Gastroesophageal sphincter (tissue), 3 donors: ENCODE measurements around the gene PPP2R5E.

ENCODE experiments used
- EP300 ChIP-seq: sonication (generic); formaldehyde crosslinking; IDR thresholded peaks from one replicate; pipeline ENCODE4 v1.6.1; 2017; ENCODE audit warnings: antibody characterized with exemption, mild to moderate bottlenecking
- POLR2AphosphoS5 ChIP-seq: sonication (generic); formaldehyde crosslinking; IDR thresholded peaks from one replicate; pipeline ENCODE4 v1.6.1; 2017; ENCODE audit warnings: antibody characterized with exemption
- TF ChIP-seq, protein P1 (sequence below), 4 experiments: fragments of 200-600 bp in 2 of 4; fragments of 450-650 bp in 2 of 4; sonication (generic) in 1 of 4; IDR thresholded peaks; one replicate each; pipeline ENCODE4 v1.5.1; 2017 to 2019; ENCODE audit warnings: antibody characterized with exemption in 4 of 4, mild to moderate bottlenecking in 2 of 4, moderate library complexity in 2 of 4

DNA sequence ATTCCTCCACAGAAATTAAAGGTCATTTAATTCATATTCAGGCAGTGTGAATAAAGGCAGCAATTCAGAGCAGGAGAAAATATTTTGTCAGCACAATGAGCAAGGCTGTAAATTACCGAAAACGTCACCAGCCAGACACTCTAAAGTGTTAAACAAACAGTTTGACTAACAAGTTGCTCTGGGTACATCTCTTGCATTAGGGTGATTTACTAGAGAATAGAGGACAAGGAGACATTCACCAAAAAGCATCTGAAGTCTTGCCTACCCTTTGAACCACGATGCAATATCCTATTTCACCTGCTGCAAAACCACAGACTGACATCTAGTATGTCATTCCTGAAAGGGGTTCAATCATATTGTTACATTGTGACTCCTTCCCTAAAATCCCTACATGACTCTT is 197.4 kb downstream of the PPP2R5E start:
- TF ChIP-seq, protein P1, sequence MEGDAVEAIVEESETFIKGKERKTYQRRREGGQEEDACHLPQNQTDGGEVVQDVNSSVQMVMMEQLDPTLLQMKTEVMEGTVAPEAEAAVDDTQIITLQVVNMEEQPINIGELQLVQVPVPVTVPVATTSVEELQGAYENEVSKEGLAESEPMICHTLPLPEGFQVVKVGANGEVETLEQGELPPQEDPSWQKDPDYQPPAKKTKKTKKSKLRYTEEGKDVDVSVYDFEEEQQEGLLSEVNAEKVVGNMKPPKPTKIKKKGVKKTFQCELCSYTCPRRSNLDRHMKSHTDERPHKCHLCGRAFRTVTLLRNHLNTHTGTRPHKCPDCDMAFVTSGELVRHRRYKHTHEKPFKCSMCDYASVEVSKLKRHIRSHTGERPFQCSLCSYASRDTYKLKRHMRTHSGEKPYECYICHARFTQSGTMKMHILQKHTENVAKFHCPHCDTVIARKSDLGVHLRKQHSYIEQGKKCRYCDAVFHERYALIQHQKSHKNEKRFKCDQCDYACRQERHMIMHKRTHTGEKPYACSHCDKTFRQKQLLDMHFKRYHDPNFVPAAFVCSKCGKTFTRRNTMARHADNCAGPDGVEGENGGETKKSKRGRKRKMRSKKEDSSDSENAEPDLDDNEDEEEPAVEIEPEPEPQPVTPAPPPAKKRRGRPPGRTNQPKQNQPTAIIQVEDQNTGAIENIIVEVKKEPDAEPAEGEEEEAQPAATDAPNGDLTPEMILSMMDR (IDR thresholded peaks at IDR 0.05), result no peak
- TF ChIP-seq POLR2AphosphoS5 (no peak), EP300 (no peak)
